Measurements from ENCODE around the gene CCDC70.

The CCDC70 gene

DNA sequence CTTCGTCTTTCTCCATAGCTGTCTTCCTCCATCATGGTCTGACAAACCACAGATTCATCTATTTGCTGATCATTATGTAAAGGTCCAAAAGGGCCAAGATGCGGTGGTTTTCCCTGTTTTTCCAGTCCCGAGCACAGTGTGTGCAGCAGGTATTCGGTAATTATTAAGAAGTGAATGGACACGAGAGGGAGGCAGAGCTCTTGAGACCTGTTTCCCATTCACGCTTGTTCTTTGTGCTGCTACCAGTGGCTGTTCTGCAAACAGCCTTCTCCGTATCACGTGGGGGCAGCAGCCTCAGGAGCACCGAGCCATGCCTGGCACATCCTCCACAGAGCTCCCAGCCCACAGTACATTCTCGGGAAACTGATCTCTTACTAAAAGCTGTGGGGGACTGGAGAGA, 50.3 kb downstream of the CCDC70 start:
- DNase-seq: no peak

DNA sequence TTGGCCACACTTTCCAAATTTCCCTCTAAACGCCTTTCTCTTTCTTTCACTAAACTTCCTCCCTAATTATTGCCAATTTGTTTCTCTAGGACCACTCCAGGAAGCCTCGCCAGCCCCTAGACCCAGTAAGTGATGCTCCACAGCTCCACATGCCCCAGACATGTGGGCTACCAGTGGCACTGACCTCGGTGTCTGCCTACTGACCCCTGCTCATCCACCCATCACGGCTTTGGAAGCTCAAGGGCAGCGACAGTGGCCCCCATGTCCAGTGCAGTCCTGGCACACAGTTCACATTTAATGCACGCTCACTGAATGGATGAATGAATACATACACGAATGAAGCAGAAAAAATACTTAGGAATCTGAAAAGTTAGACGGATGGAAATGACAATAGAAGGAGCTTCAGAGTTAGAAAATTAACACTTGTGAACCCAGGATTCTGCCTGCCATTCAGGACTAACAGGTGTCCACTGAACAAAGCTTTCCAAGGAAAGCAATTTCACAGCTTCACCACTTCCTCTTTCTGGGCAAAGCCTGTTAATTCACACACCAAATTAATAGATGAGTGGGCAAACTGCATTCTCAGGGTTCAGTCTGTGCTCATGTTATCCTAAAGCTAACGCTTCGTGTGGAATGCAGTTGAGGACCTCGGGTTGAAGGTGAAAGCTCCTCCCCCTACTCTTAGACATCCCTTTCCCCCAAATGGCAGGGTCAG, 50.9 kb downstream of the CCDC70 start:
- peak in 2 of 4 experiments; percentile 16 to 21 for DNase-seq

DNA sequence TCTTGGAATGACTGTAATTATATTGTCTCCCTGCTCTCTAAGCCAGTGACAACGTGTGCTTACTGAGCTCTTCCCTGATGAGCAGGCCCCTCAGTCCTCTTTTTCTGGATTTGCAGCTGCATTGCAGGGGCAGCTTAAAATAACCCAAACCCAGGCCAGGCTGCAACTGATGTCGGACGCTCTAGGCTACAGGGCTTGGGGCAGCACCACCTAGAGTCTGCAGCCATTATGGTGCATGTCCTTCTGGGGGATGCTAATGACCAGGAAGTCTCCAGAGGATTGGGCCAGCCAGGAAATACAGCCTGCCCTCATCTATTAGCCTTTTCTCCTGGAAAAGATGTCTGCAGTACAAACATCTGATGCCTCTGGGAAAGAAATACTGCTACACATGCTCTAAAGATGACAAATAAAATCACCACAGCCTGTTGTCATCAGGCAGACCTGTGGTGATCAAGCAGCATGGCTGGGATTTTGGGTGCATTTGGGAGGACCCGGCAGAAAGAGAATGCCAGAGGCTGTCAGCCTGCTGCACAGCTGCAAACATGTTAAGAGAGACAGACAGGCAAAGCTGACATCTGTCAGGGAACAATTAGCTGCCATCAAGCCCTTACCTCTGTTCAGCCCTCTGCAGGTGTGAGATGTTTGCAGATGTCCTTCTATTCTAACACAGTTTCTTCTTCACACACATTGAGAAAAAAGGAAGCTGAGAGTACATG, 51.8 kb downstream of the CCDC70 start:
- no peak for DNase-seq

DNA sequence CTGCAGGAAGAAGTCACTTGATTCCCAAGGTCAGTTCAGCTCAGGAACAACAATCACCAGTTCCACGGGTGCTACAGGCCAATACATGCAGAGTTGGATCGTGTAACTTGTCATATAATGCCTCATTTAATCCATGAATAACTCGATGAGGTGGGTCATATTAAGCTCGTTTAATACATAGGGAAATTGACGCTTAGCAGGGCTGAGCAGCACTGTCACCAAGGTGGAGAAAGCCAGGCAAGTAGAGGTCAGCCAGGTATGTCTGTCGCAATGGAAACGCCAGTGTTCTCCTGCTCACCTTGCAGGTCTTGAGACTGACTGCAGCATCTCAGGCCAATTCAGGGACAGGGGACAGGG, 52.3 kb downstream of the CCDC70 start:
- peak in 1 of 4 experiments; percentile 5 for DNase-seq
